Epithelial cell of proximal tubule (primary cell): ENCODE measurements around the gene PSMD13. TPM values are rescaled to one million over a fixed set of nuclear protein-coding genes. Genes with fewer than 3 reads are reported as not detected.

Source experiments
- DNase-seq: peaks from one replicate; pipeline ENCODE4 v3.0.0-alpha.2; 2011; ENCODE audit warnings: low read depth
- H3K4me3 ChIP-seq: 2 replicates; pipeline ENCODE4 v1.5.1; 2011; ENCODE audit warnings: low read depth, mild to moderate bottlenecking, low read length
- total RNA-seq: library from RNA; depleted of rRNA; stranded (reverse); fragments of >200 nt; gene quantifications from 2 replicates; pipeline ENCODE4 v1.2.3, GENCODE V29; 2015
- TF ChIP-seq, protein P1 (sequence below): conservative IDR thresholded peaks from 2 replicates; pipeline ENCODE4 v1.5.1; 2012; ENCODE audit warnings: low read depth, mild to moderate bottlenecking, low read length

PSMD13 gene
- total RNA-seq, 1 donor from 2014 or later: 222 TPM

- no peak overlapping the region for H3K4me3 ChIP-seq
- DNase-seq: no peak
- TF ChIP-seq, protein P1, sequence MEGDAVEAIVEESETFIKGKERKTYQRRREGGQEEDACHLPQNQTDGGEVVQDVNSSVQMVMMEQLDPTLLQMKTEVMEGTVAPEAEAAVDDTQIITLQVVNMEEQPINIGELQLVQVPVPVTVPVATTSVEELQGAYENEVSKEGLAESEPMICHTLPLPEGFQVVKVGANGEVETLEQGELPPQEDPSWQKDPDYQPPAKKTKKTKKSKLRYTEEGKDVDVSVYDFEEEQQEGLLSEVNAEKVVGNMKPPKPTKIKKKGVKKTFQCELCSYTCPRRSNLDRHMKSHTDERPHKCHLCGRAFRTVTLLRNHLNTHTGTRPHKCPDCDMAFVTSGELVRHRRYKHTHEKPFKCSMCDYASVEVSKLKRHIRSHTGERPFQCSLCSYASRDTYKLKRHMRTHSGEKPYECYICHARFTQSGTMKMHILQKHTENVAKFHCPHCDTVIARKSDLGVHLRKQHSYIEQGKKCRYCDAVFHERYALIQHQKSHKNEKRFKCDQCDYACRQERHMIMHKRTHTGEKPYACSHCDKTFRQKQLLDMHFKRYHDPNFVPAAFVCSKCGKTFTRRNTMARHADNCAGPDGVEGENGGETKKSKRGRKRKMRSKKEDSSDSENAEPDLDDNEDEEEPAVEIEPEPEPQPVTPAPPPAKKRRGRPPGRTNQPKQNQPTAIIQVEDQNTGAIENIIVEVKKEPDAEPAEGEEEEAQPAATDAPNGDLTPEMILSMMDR: peak; percentile 14
Observed at GRCh38 chr11:299951-300735, 63.4 kb downstream of the PSMD13 start.

Other genes with a start within 250 kb of the PSMD13 start
- gene SCGB1C1, start 43.9 kb upstream of the PSMD13 start, total RNA-seq: not detected in 2 replicates
- 15.2 and 23.7 TPM in 2 replicates for gene BET1L, start 29.6 kb upstream of the PSMD13 start, total RNA-seq
- gene RIC8A, start 29.3 kb upstream of the PSMD13 start, total RNA-seq: 116 and 143 TPM in 2 replicates
- gene SIRT3, start 634 bp upstream of the PSMD13 start, total RNA-seq: 5.5 and 11.8 TPM in 2 replicates
- not detected in 2 replicates for gene NLRP6, start 41.4 kb downstream of the PSMD13 start, total RNA-seq
- gene PGGHG, start 52.1 kb downstream of the PSMD13 start, total RNA-seq: 7.8 and 13.1 TPM in 2 replicates
- not detected in 2 replicates for gene IFITM5, start 62.5 kb downstream of the PSMD13 start, total RNA-seq
- 54.7 and 177 TPM in 2 replicates for gene IFITM2, start 70.8 kb downstream of the PSMD13 start, total RNA-seq
- 15.7 and 56.8 TPM in 2 replicates for gene IFITM1, start 77.1 kb downstream of the PSMD13 start, total RNA-seq
- 85.7 and 113 TPM in 2 replicates for gene IFITM3, start 83.9 kb downstream of the PSMD13 start, total RNA-seq
- 13.9 and 24.4 TPM in 2 replicates for gene B4GALNT4, start 132.5 kb downstream of the PSMD13 start, total RNA-seq
- 20.6 and 30.7 TPM in 2 replicates for gene PKP3, start 157.2 kb downstream of the PSMD13 start, total RNA-seq
- gene SIGIRR, start 178.0 kb downstream of the PSMD13 start, total RNA-seq: 52.9 and 83.9 TPM in 2 replicates
- 7.7 and 20.1 TPM in 2 replicates for gene ANO9, start 205.0 kb downstream of the PSMD13 start, total RNA-seq
- gene PTDSS2, start 213.3 kb downstream of the PSMD13 start, total RNA-seq: 53.4 and 66.1 TPM in 2 replicates